OCI-LY7 (cell line): Measurements from ENCODE around the gene HYLS1. TPM values are rescaled to one million over a fixed set of nuclear protein-coding genes. Genes with fewer than 3 reads are reported as not detected.
"Not testable (repeated sequence)": the region's sequence is repeated elsewhere in the genome, so short reads cannot be mapped to it uniquely, and the experiment has no call there.

Experiments
- BruUV-seq: library from RNA; stranded (reverse); fragments of 400-500 nt; replicated peaks from 2 replicates; lab custom pipeline; 2021; lab: Mats Ljungman, UMichigan
- CTCF ChIA-PET: fragments of 300-600 bp; sonication (Branson Sonifier 250); formaldehyde crosslinking; loops from one replicate; lab custom pipeline; 2022; ENCODE audit warnings: antibody characterized with exemption; ENCODE audit not compliant: unreplicated experiment; lab: Charles Lee
- POLR2A ChIA-PET: fragments of 300-600 bp; sonication (Branson Sonifier 250); formaldehyde crosslinking; loops from one replicate; lab custom pipeline; 2022; ENCODE audit warnings: antibody characterized with exemption; lab: Charles Lee
- DNase-seq: peaks from one replicate; pipeline ENCODE4 v3.0.0-alpha.2; 2015; ENCODE audit warnings: low spot score
- H2AFZ ChIP-seq: fragments of 200-600 bp; sonication (generic), shearing (Covaris generic); 2 replicates; pipeline ENCODE4 v1.6.1; 2014; ENCODE audit warnings: mild to moderate bottlenecking, antibody characterized with exemption, low read length, moderate library complexity
- H3K27ac ChIP-seq: fragments of 200-600 bp; sonication (generic); 2 replicates; pipeline ENCODE4 v1.5.1; 2014; ENCODE audit warnings: mixed run types, low read depth, mild to moderate bottlenecking, moderate library complexity, low read length, inconsistent platforms; ENCODE audit not compliant: poor library complexity, severe bottlenecking
- H3K36me3 ChIP-seq: fragments of 200-600 bp; sonication (generic); 2 replicates; pipeline ENCODE4 v1.6.1; 2014; ENCODE audit warnings: mild to moderate bottlenecking, antibody characterized with exemption, low read length, moderate library complexity, mixed read lengths; ENCODE audit not compliant: insufficient read depth
- H3K4me1 ChIP-seq: fragments of 200-600 bp; sonication (generic); 2 replicates; pipeline ENCODE4 v1.5.1; 2014; ENCODE audit warnings: mild to moderate bottlenecking, low read length; ENCODE audit not compliant: insufficient read depth, poor library complexity, severe bottlenecking
- H3K4me2 ChIP-seq: fragments of 200-600 bp; sonication (generic); 2 replicates; pipeline ENCODE4 v1.6.1; 2014; ENCODE audit warnings: mild to moderate bottlenecking, low read length
- H3K4me3 ChIP-seq: fragments of 200-600 bp; sonication (generic); 2 replicates; pipeline ENCODE4 v1.5.1; 2014; ENCODE audit warnings: mild to moderate bottlenecking, low read depth, low read length; ENCODE audit not compliant: poor library complexity, severe bottlenecking
- H3K79me2 ChIP-seq: fragments of 200-600 bp; sonication (generic); 2 replicates; pipeline ENCODE4 v1.6.1; 2016; ENCODE audit warnings: low read depth, mild to moderate bottlenecking, low read length, moderate library complexity, mixed read lengths; ENCODE audit not compliant: insufficient read depth
- H3K9me2 ChIP-seq: fragments of 200-600 bp; sonication (generic); 2 replicates; pipeline ENCODE4 v1.6.1; 2016; ENCODE audit warnings: mild to moderate bottlenecking, low read length, mixed read lengths; ENCODE audit not compliant: insufficient read depth
- H3K9me3 ChIP-seq: fragments of 200-600 bp; sonication (generic); 2 replicates; pipeline ENCODE4 v1.6.1; 2014; ENCODE audit warnings: mild to moderate bottlenecking, mixed run types, low read length, mixed read lengths
- H4K20me1 ChIP-seq: fragments of 200-600 bp; sonication (generic); 2 replicates; pipeline ENCODE4 v1.6.1; 2014; ENCODE audit warnings: mild to moderate bottlenecking, antibody characterized with exemption, low read length, moderate library complexity, mixed read lengths; ENCODE audit not compliant: insufficient read depth
- EZH2phosphoT487 ChIP-seq: fragments of 200-600 bp; sonication (generic); IDR thresholded peaks from 2 replicates; pipeline ENCODE4 v1.6.1; 2018; ENCODE audit warnings: low read depth, borderline replicate concordance, mild to moderate bottlenecking, mixed run types, antibody characterized with exemption, low read length, moderate library complexity, mixed read lengths
- intact Hi-C: fragments of 100-400 bp; cut with micrococcal nuclease; formaldehyde crosslinking; loops from one replicate; pipeline ENCODE4 v1.10.0; 2022; ENCODE audit not compliant: unreplicated experiment
- total RNA-seq, 2 experiments: library from RNA; depleted of rRNA in 1 of 2; stranded (reverse); fragments of >200 nt in 1 of 2; shearing (Covaris generic) in 1 of 2; gene quantifications; 2 replicates each; pipeline ENCODE4 v1.2.3, GENCODE V29; 2014 to 2022
- TF ChIP-seq, protein P1 (sequence below): fragments of 200-600 bp; sonication (generic); conservative IDR thresholded peaks from 2 replicates; pipeline ENCODE4 v1.5.1; 2014; ENCODE audit warnings: mild to moderate bottlenecking, antibody characterized with exemption, low read length, moderate library complexity, mixed read lengths

HYLS1 gene
- total RNA-seq, 2 experiments from 2014 or later: 18.3 to 31.5 TPM

DNA sequence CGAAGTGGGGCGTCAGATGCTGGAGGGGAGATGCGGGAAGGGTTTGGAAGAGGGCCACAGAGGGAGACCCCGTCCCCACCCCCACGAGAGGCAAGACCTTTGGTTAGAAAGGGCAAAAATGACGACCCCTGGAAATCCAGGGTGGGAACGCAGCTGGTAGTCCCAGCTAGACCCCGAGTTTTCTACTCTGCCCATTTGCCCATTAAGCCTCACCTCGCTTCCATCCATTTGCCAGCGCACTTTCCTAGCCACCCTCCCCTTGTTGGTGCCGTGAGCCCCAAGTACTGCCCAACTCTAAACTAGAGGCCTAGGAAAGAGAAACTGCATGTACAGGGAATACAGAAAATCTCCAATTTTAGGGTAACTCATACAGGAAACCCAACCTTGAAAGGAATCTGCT, 17.2 kb downstream of the HYLS1 start:
- CTCF ChIA-PET: no interaction called here
- DNase-seq: no peak
- H2AFZ ChIP-seq: no peak overlapping the region
- peaks cover 8% of the 10 kb centered on the region for H3K4me1 ChIP-seq
- BruUV-seq: no TSS peak
- no peak overlapping the region for H3K27ac ChIP-seq
- H3K4me3 ChIP-seq: no peak overlapping the region
- POLR2A ChIA-PET: no interaction called here
- peaks cover 22% of the 10 kb centered on the region for H3K36me3 ChIP-seq
- H3K79me2 ChIP-seq: peaks cover 18% of the 10 kb centered on the region; the same call in 1 of the 2 replicates
- H3K9me3 ChIP-seq: no peaks in the 10 kb centered on the region
- no peaks in the 10 kb centered on the region; the same call in 1 of the 2 replicates for H4K20me1 ChIP-seq
- H3K4me2 ChIP-seq: no peak overlapping the region
- no peaks in the 10 kb centered on the region for H3K9me2 ChIP-seq
- intact Hi-C loops: no loop called here
- no peak for TF ChIP-seq EZH2phosphoT487
- TF ChIP-seq, protein P1, sequence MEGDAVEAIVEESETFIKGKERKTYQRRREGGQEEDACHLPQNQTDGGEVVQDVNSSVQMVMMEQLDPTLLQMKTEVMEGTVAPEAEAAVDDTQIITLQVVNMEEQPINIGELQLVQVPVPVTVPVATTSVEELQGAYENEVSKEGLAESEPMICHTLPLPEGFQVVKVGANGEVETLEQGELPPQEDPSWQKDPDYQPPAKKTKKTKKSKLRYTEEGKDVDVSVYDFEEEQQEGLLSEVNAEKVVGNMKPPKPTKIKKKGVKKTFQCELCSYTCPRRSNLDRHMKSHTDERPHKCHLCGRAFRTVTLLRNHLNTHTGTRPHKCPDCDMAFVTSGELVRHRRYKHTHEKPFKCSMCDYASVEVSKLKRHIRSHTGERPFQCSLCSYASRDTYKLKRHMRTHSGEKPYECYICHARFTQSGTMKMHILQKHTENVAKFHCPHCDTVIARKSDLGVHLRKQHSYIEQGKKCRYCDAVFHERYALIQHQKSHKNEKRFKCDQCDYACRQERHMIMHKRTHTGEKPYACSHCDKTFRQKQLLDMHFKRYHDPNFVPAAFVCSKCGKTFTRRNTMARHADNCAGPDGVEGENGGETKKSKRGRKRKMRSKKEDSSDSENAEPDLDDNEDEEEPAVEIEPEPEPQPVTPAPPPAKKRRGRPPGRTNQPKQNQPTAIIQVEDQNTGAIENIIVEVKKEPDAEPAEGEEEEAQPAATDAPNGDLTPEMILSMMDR: no peak

DNA sequence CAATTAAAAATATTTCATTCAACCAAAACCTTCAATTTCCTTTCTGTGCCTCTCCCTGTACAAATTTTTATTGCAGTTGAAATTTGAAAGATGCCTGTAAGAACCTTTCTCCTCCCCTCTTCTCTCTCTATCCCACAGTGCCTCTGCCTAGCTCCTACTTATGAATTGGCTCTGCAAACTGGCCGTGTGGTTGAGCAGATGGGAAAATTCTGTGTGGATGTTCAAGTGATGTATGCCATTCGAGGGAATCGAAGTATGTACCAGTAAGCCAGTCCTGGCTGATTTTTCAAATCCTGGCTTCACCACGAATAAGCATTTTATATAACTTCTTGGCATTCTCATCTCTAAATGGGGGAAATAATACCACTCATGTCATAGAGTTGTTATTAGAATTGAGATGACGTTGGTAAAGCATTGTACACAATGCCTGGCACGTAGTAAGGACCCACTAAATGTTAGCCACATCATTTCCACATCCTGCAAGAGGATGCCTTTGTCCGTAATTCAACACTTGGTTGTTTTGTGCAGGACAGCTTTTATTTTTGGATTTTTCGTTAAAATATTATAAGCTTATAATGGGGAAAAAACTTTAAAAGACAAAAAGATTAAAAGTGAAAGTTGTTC, 22.9 kb downstream of the HYLS1 start:
- BruUV-seq: no TSS peak
- no peak for TF ChIP-seq EZH2phosphoT487
- TF ChIP-seq, protein P1: no peak
- H4K20me1 ChIP-seq: no peaks in the 10 kb centered on the region

DNA sequence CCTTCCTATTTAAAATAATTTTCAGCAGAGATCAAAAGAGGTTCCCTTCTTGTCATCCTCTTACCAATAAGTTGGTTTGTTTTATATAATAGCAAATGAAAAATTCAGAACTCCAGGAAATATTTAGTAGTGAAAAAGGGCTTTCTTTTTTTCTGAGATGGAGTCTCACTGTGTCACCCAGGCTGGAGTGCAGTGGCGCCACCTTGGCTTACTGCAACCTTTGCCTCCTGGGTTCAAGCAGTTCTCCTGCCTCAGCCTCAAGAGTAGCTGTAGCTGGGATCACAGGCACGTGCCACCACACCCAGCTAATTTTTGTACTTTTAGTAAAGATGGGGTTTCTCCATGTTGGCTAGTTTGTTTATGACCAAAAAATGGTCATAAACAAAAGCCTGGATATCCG, 27.1 kb downstream of the HYLS1 start:
- BruUV-seq, POLR2A ChIA-PET: not testable (repeated sequence)

More for the DNA sequence above, 22.9 kb downstream of the HYLS1 start:
- ChIA-PET CTCF (no interaction called here), POLR2A (interaction anchor here (0.6 to 0.7 kb wide), 2 partner anchors 78 to 1255 kb away, joined by 3 to 4 read pairs; no protein-coding TSS in a partner anchor)
- no peak overlapping the region for H3K4me3 ChIP-seq
- no peak overlapping the region for H3K27ac ChIP-seq
- no peak overlapping the region for H3K4me2 ChIP-seq
- H3K4me1 ChIP-seq: no peaks in the 10 kb centered on the region
- H3K9me2 ChIP-seq: no peaks in the 10 kb centered on the region
- no peaks in the 10 kb centered on the region for H3K36me3 ChIP-seq
- H3K79me2 ChIP-seq: no peaks in the 10 kb centered on the region
- no peak overlapping the region for H2AFZ ChIP-seq
- no peaks in the 10 kb centered on the region for H3K9me3 ChIP-seq
- intact Hi-C loops: no loop called here
- DNase-seq: no peak

More for the DNA sequence above, 27.1 kb downstream of the HYLS1 start:
- H4K20me1 ChIP-seq, CTCF ChIA-PET, H3K79me2 ChIP-seq, DNase-seq, H3K4me1 ChIP-seq, H3K4me3 ChIP-seq, intact Hi-C loops, H2AFZ ChIP-seq, H3K36me3 ChIP-seq, H3K4me2 ChIP-seq, H3K27ac ChIP-seq, H3K9me2 ChIP-seq, H3K9me3 ChIP-seq: not testable (repeated sequence)
